HL-60 (cell line): Measurements from ENCODE around the gene ALK.

Source experiments
- DNase-seq, 2 experiments: peaks; one replicate each; pipeline ENCODE4 v3.0.0-alpha.2; 2010 to 2020; ENCODE audit warnings: low read depth in 1 of 2, low spot score in 1 of 2
- H3K27ac ChIP-seq: fragments of 250-450 bp; sonication (Bioruptor Pico); replicated peaks from 2 replicates; pipeline ENCODE4 v1.5.1; 2020; ENCODE audit warnings: mild to moderate bottlenecking, moderate library complexity
- H3K27me3 ChIP-seq: fragments of 250-450 bp; sonication (Bioruptor Pico); 2 replicates; pipeline ENCODE4 v1.5.1; 2021; ENCODE audit warnings: mild to moderate bottlenecking, moderate library complexity; ENCODE audit not compliant: insufficient read depth, poor library complexity, severe bottlenecking
- H3K4me3 ChIP-seq: replicated peaks from 2 replicates; pipeline ENCODE4 v1.5.1; 2011; ENCODE audit warnings: mild to moderate bottlenecking, control low read depth, low read length; ENCODE audit not compliant: insufficient read depth
- GABPA ChIP-seq: IDR thresholded peaks from 2 replicates; pipeline ENCODE4 v1.6.1; 2012; ENCODE audit warnings: low read depth
- POLR2AphosphoS5 ChIP-seq: IDR thresholded peaks from 2 replicates; pipeline ENCODE4 v1.6.1; 2012; ENCODE audit warnings: low read depth
- REST ChIP-seq: IDR thresholded peaks from 2 replicates; pipeline ENCODE4 v1.6.1; 2012; ENCODE audit warnings: low read depth; ENCODE audit not compliant: insufficient replicate concordance
- SPI1 ChIP-seq: IDR thresholded peaks from 2 replicates; pipeline ENCODE4 v1.6.1; 2012; ENCODE audit warnings: low read depth, mild to moderate bottlenecking, borderline replicate concordance
- TF ChIP-seq, protein P1 (sequence below): IDR thresholded peaks from one replicate; pipeline ENCODE4 v1.5.1; 2011; ENCODE audit warnings: low read length, control low read depth, inconsistent platforms; ENCODE audit not compliant: insufficient read depth

ALK gene

DNA sequence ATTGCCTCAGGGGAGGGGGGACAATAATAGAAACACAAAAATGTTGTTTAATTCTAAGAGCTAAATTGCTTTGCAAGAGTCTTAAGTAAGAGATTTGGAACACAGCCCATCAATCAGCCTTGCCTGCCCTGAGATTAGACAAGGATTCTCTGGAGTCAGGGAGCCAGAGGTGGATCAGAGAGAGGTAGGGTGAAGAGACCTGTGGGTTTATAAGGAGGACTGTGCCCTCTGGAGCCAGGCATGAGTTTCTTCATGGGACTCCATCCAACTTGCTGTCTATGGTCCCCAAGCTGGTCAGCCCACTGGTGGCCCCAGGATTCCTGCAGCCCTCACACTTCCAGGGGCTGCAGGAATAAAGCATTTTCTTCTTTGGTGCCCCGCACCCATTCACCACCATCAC lies 139.3 kb downstream of the ALK start:
- no peak overlapping the region for H3K27ac ChIP-seq
- no peak for DNase-seq
- no peak overlapping the region for H3K4me3 ChIP-seq
- H3K27me3 ChIP-seq = no peaks in the 10 kb centered on the region
- TF ChIP-seq SPI1 = no peak
- no peak for TF ChIP-seq REST
- TF ChIP-seq POLR2AphosphoS5 = no peak
- TF ChIP-seq GABPA = no peak
- TF ChIP-seq, protein P1, sequence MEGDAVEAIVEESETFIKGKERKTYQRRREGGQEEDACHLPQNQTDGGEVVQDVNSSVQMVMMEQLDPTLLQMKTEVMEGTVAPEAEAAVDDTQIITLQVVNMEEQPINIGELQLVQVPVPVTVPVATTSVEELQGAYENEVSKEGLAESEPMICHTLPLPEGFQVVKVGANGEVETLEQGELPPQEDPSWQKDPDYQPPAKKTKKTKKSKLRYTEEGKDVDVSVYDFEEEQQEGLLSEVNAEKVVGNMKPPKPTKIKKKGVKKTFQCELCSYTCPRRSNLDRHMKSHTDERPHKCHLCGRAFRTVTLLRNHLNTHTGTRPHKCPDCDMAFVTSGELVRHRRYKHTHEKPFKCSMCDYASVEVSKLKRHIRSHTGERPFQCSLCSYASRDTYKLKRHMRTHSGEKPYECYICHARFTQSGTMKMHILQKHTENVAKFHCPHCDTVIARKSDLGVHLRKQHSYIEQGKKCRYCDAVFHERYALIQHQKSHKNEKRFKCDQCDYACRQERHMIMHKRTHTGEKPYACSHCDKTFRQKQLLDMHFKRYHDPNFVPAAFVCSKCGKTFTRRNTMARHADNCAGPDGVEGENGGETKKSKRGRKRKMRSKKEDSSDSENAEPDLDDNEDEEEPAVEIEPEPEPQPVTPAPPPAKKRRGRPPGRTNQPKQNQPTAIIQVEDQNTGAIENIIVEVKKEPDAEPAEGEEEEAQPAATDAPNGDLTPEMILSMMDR = no peak

DNA sequence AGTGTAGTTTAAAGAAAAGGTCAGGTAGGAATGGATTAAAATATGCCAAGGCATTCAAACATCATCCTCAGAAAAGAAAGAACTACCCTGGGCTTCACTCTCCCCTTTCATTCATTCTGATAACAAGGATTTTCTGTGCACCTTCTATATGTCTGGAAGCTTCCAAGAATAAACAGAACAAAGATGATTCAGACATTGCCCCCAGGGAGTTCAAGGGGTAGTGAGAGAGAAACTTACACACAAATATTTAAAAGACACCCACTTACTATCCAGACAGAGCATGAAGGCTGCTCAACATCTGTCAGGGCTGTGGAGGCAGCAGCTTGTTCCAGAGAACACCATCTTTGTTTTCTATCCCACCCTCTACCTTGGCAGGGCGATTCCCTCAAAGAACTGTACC lies 140.5 kb downstream of the ALK start:
- TF ChIP-seq, protein P1 = no peak
- TF ChIP-seq REST = no peak
- TF ChIP-seq POLR2AphosphoS5 = no peak
- TF ChIP-seq GABPA = no peak
- no peak for TF ChIP-seq SPI1
- Histone ChIP-seq H3K4me3 (no peak overlapping the region), H3K27ac (no peak overlapping the region), H3K27me3 (no peaks in the 10 kb centered on the region)
- DNase-seq = no peak

- Histone ChIP-seq H3K27me3 (no peaks in the 10 kb centered on the region), H3K4me3 (no peak overlapping the region), H3K27ac (no peak overlapping the region)
- TF ChIP-seq POLR2AphosphoS5 = no peak
- no peak for TF ChIP-seq GABPA
- no peak for TF ChIP-seq REST
- TF ChIP-seq SPI1 = no peak
- TF ChIP-seq, protein P1 = no peak
- no peak for DNase-seq
Observed at GRCh38 chr2:29777161-29777560, 144.2 kb downstream of the ALK start.
